Gastroesophageal sphincter (tissue), 3 donors: ENCODE measurements around the gene TIGAR.

Experiments used
- CTCF ChIP-seq, 4 experiments: fragments of 200-600 bp in 2 of 4; fragments of 450-650 bp in 2 of 4; sonication (generic) in 1 of 4; IDR thresholded peaks; one replicate each; pipeline ENCODE4 v1.5.1; 2017 to 2019; ENCODE audit warnings: antibody characterized with exemption in 4 of 4, mild to moderate bottlenecking in 2 of 4, moderate library complexity in 2 of 4
- EP300 ChIP-seq: sonication (generic); formaldehyde crosslinking; IDR thresholded peaks from one replicate; pipeline ENCODE4 v1.6.1; 2017; ENCODE audit warnings: antibody characterized with exemption, mild to moderate bottlenecking
- POLR2A ChIP-seq, 2 donors: fragments of 450-650 bp; IDR thresholded peaks; one replicate each; pipeline ENCODE4 v1.6.1; 2017; ENCODE audit warnings: antibody characterized with exemption in 2 of 2, mild to moderate bottlenecking in 2 of 2, moderate library complexity in 1 of 2

DNA sequence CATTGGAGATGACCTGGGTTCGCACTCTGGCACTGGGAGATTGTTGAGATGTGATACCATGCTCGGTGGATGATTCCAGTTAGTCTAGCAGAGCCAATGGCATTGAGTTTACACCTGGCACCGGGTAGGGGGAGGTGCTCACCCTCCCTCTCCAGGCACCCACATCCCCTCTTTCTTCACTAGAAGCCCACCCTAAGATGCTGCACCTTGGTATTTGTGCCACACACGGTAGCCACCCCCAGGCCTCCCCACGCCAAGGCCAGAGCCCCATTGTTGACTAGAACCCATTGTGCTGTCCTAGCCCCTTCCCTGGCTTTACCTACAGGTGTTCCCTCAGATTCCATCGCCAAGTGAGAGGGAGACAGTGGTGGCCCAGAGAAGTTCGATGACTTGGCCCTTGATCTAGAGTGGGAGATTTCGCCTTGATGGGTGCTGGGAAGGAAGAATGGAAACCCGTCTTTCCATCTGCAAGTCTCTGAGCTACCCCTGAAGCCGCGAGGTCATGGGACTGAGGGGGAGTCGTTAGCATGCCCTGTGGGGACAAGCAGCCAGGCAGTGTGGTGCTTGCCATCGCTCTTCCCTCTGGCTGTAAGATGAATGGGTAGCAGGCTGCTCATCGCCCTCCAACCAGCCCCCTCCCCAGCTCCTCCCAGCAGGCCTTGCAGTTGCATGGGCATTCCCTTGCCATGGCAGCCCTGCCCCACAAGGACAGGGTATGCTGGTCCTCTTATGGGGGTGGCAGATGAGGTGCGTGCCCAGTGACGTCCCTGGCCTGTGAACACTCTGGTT, 38.7 kb upstream of the TIGAR start:
- TF ChIP-seq CTCF (IDR thresholded peaks at IDR 0.05) (no peak), EP300 (no peak), POLR2A (IDR thresholded peaks at IDR 0.05) (no peak)
